K562 (cell line): ENCODE data around the gene SLC24A4. TPM values are rescaled to one million over a fixed set of nuclear protein-coding genes. Genes with fewer than 3 reads are reported as not detected.

Source experiments
- ATAC-seq: fragments of 200-7000 bp; cut with Tn5 transposase; 3 replicates; pipeline ENCODE4 v1.9.1; 2020; ENCODE audit warnings: moderate library complexity
- BruUV-seq: library from RNA; stranded (reverse); fragments of 400-500 nt; replicated peaks from 2 replicates; lab custom pipeline; 2021; lab: Mats Ljungman, UMichigan
- CTCF ChIA-PET: fragments of 300-600 bp; formaldehyde crosslinking; extraction: SDS; loops from one replicate; lab custom pipeline; 2021; ENCODE audit warnings: low intra/inter-chr PET ratio; lab: Yijun Ruan, JAX
- POLR2A ChIA-PET: fragments of 300-600, 350-650 bp; sonication (Branson Sonifier 250); formaldehyde crosslinking; extraction: SDS; loops from one replicate; lab custom pipeline; 2021; ENCODE audit warnings: antibody characterized with exemption, inconsistent platforms; lab: Yijun Ruan, JAX
- DNase-seq, 4 experiments: peaks; one replicate each; pipeline versions ENCODE4 v3.0.0 to v3.0.0-alpha.2; 2011 to 2018; ENCODE audit warnings: low spot score in 3 of 4, mixed read lengths in 3 of 4; ENCODE audit errors: extremely low read depth in 1 of 4
- FAIRE-seq: peaks from 2 replicates; lab custom pipeline; 2011; peaks lifted over from hg19 to GRCh38; lab: Jason Lieb, UNC
- H2AFZ ChIP-seq: 2 replicates; pipeline ENCODE4 v1.6.0; 2011; ENCODE audit warnings: low read depth, low read length, control low read depth, inconsistent platforms
- H3K27ac ChIP-seq: fragments of 200-600 bp; 3 replicates; pipeline ENCODE4 v1.8.0; 2011; ENCODE audit warnings: low read depth, mild to moderate bottlenecking, control low read depth, inconsistent platforms, low read length, moderate library complexity, mixed read lengths; ENCODE audit errors: extremely low read depth
- H3K27me3 ChIP-seq, 2 experiments: fragments of 300-600 bp in 1 of 2; 2 replicates in 1 of 2; 3 replicates in 1 of 2; pipeline versions ENCODE4 v1.6.0 to v1.8.0; 2011; ENCODE audit warnings: inconsistent platforms in 2 of 2, low read length in 2 of 2, mild to moderate bottlenecking in 1 of 2, mixed read lengths in 1 of 2, moderate library complexity in 1 of 2; ENCODE audit not compliant: control insufficient read depth in 2 of 2, insufficient read depth in 2 of 2
- H3K36me3 ChIP-seq: fragments of 300-600 bp; 3 replicates; pipeline ENCODE4 v1.8.0; 2011; ENCODE audit warnings: mild to moderate bottlenecking, low read length, inconsistent platforms; ENCODE audit not compliant: control insufficient read depth, insufficient read depth
- H3K4me1 ChIP-seq, 2 experiments: fragments of 200-600 bp in 1 of 2; replicated peaks in 1 of 2; 2 replicates in 1 of 2; 3 replicates in 1 of 2; pipeline versions ENCODE4 v1.5.1 to v1.8.0; 2011; ENCODE audit warnings: inconsistent platforms in 2 of 2, low read length in 2 of 2, mild to moderate bottlenecking in 1 of 2, mixed read lengths in 1 of 2, moderate library complexity in 1 of 2; ENCODE audit not compliant: control insufficient read depth in 2 of 2, insufficient read depth in 2 of 2
- H3K4me2 ChIP-seq: 2 replicates; pipeline ENCODE4 v1.6.1; 2011; ENCODE audit warnings: low read length, control low read depth, inconsistent platforms, mixed read lengths; ENCODE audit not compliant: insufficient read depth
- H3K4me3 ChIP-seq: fragments of 200-600 bp; sonication (generic), shearing (Covaris generic); 2 replicates; pipeline ENCODE4 v1.5.1; 2016; ENCODE audit warnings: control low read depth, inconsistent platforms
- H3K79me2 ChIP-seq: fragments of 200-600 bp; 3 replicates; pipeline ENCODE4 v1.8.0; 2011; ENCODE audit warnings: low read length, inconsistent platforms; ENCODE audit not compliant: control insufficient read depth, insufficient read depth
- H3K9ac ChIP-seq, 2 experiments: 2 replicates each; pipeline versions ENCODE4 v1.6.0 to v1.6.1; 2011; ENCODE audit warnings: low read depth in 2 of 2, low read length in 2 of 2, control low read depth in 1 of 2, inconsistent platforms in 1 of 2, mild to moderate bottlenecking in 1 of 2, mixed read lengths in 1 of 2; ENCODE audit not compliant: insufficient read depth in 1 of 2
- H3K9me1 ChIP-seq: one replicate; pipeline ENCODE4 v1.6.0; 2011; ENCODE audit warnings: inconsistent platforms, mild to moderate bottlenecking, low read length, moderate library complexity; ENCODE audit not compliant: control insufficient read depth, insufficient read depth
- H3K9me3 ChIP-seq: replicated peaks from 2 replicates; pipeline ENCODE4 v1.5.1; 2011; ENCODE audit warnings: low read depth, low read length, inconsistent platforms; ENCODE audit not compliant: control insufficient read depth, insufficient read depth
- H4K20me1 ChIP-seq: replicated peaks from 2 replicates; pipeline ENCODE4 v1.6.1; 2011; ENCODE audit warnings: low read length, inconsistent platforms, mixed read lengths; ENCODE audit not compliant: control insufficient read depth, insufficient read depth
- HSF4 ChIP-seq: fragments of 250-450 bp; sonication (Bioruptor Pico); IDR thresholded peaks from 2 replicates; pipeline ENCODE4 v2.1.2; 2022; ENCODE audit warnings: mild to moderate bottlenecking, moderate library complexity, borderline replicate concordance
- MEF2A ChIP-seq: IDR thresholded peaks from 2 replicates; pipeline ENCODE4 v1.6.1; 2011; ENCODE audit warnings: low read depth, mild to moderate bottlenecking, low read length, moderate library complexity; ENCODE audit not compliant: control insufficient read depth
- SIX5 ChIP-seq, 2 experiments: IDR thresholded peaks; 2 replicates each; pipeline ENCODE4 v1.6.1; 2011; ENCODE audit warnings: low read length in 2 of 2, borderline replicate concordance in 1 of 2, low read depth in 1 of 2, mild to moderate bottlenecking in 1 of 2, moderate library complexity in 1 of 2; ENCODE audit not compliant: insufficient read depth in 1 of 2
- ZBED1 ChIP-seq: IDR thresholded peaks from 2 replicates; pipeline ENCODE4 v1.6.1; 2014
- WGBS: fragments of 100-300 bp; shearing (Covaris generic); methylation state at CpG from one replicate; pipeline ENCODE4 v1.1.6; 2016; ENCODE audit warnings: low coverage, mixed read lengths; ENCODE audit not compliant: insufficient coverage; ENCODE audit errors: missing lambda C conversion rate; 5-methylcytosine and 5-hydroxymethylcytosine counted together
- in situ Hi-C: fragments of 300-500 bp; cut with MboI; formaldehyde crosslinking; loops from 4 replicates; pipeline ENCODE4 v1.15.0; 2018; ENCODE audit warnings: inconsistent platforms, mixed read lengths
- intact Hi-C: fragments of 100-400 bp; cut with micrococcal nuclease; formaldehyde crosslinking; loops from 2 replicates; pipeline ENCODE4 v1.14.2; 2022
- polyA plus RNA-seq, 8 experiments: library from polyadenylated mRNA; depleted of rRNA in 4 of 8; stranded (reverse) in 5 of 8; unstranded in 3 of 8; fragments of >200 nt; fragmentation: Nextera tagmentation in 2 of 8; fragmentation: Illumina TruSeq in 1 of 8; extraction: Ambion mirVana in 2 of 8; extraction: Trizol in 1 of 8; gene quantifications; 2 replicates each; pipeline versions ENCODE4 v1.2.1 to v1.2.3, GENCODE V29; 2011 to 2014; ENCODE audit warnings: inconsistent platforms in 1 of 8, missing spikeins in 1 of 8
- total RNA-seq, 7 experiments: library from RNA; depleted of rRNA in 6 of 7; stranded (reverse); fragments of >200 nt in 6 of 7; fragmentation: Illumina TruSeq in 2 of 7; extraction: Trizol in 2 of 7; gene quantifications; 2 replicates each; pipeline versions ENCODE4 v1.2.1 to v1.2.3, GENCODE V29; 2011 to 2021; ENCODE audit warnings: low replicate concordance in 1 of 7
- TF ChIP-seq, protein P1 (sequence below): fragments of 250-450 bp; sonication (Bioruptor Pico); IDR thresholded peaks from 2 replicates; pipeline ENCODE4 v1.5.0; 2020; ENCODE audit warnings: mild to moderate bottlenecking
- TF ChIP-seq, protein P2 (sequence below): sonication (generic); formaldehyde crosslinking; IDR thresholded peaks from 2 replicates; pipeline ENCODE4 v1.8.0; 2023; ENCODE audit warnings: mild to moderate bottlenecking, missing genetic modification reagents
- TF ChIP-seq, protein P3 (sequence below): sonication (generic); formaldehyde crosslinking; IDR thresholded peaks from 2 replicates; pipeline ENCODE4 v1.8.0; 2022; ENCODE audit warnings: mild to moderate bottlenecking, missing genetic modification reagents

Gene SLC24A4
- total and polyA plus RNA-seq, 9 of the 15 experiments (the other 6 are each of a cell fraction or from before 2014, with no cell fraction given) = not detected

DNA sequence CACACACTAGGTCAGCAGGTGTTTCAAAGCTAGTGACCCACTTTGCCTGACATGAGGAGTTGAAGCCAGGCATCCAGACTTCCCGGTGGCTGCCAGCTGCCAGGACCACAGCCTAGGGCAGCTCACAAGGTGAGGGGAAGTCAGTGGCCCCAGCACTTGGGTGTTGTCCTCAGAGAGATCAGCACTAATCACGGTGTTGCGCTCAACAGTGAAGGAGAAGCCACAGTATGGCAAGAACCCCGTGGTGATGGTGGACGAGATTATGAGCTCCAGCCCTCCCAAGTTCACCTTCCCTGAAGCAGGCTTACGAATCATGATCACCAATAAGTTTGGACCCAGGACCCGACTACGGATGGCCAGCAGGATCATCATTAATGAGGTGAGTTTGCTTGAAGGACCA is 130.7 kb downstream of the SLC24A4 start:
- H3K9me3 ChIP-seq = no peaks in the 10 kb centered on the region
- 0% methylated on average over 6 of the region's 8 CpGs for WGBS
- peaks cover 3 to 55% of the 10 kb centered on the region in 2 experiments; a peak in 3 of 5 replicates for H3K27me3 ChIP-seq
- FAIRE-seq = no peak
- DNase-seq = no peak
- no peaks in the 10 kb centered on the region for H3K4me1 ChIP-seq
- BruUV-seq = no TSS peak
- ChIA-PET POLR2A (no interaction called here), CTCF (no interaction called here)
- no peak overlapping the region for H3K4me2 ChIP-seq
- H3K79me2 ChIP-seq = no peaks in the 10 kb centered on the region
- H3K27ac ChIP-seq = no peak overlapping the region
- ATAC-seq = no peak
- no peaks in the 10 kb centered on the region for H4K20me1 ChIP-seq
- H3K36me3 ChIP-seq = no peaks in the 10 kb centered on the region
- H3K9me1 ChIP-seq = no peaks in the 10 kb centered on the region
- TF ChIP-seq MEF2A = no peak
- TF ChIP-seq, protein P1, sequence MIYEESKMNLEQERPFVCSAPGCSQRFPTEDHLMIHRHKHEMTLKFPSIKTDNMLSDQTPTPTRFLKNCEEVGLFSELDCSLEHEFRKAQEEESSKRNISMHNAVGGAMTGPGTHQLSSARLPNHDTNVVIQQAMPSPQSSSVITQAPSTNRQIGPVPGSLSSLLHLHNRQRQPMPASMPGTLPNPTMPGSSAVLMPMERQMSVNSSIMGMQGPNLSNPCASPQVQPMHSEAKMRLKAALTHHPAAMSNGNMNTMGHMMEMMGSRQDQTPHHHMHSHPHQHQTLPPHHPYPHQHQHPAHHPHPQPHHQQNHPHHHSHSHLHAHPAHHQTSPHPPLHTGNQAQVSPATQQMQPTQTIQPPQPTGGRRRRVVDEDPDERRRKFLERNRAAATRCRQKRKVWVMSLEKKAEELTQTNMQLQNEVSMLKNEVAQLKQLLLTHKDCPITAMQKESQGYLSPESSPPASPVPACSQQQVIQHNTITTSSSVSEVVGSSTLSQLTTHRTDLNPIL (CRISPR knock-in tag) = no peak
- TF ChIP-seq ZBED1 = no peak
- TF ChIP-seq, protein P2, sequence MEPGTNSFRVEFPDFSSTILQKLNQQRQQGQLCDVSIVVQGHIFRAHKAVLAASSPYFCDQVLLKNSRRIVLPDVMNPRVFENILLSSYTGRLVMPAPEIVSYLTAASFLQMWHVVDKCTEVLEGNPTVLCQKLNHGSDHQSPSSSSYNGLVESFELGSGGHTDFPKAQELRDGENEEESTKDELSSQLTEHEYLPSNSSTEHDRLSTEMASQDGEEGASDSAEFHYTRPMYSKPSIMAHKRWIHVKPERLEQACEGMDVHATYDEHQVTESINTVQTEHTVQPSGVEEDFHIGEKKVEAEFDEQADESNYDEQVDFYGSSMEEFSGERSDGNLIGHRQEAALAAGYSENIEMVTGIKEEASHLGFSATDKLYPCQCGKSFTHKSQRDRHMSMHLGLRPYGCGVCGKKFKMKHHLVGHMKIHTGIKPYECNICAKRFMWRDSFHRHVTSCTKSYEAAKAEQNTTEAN (CRISPR knock-in tag) = no peak
- TF ChIP-seq, protein P3, sequence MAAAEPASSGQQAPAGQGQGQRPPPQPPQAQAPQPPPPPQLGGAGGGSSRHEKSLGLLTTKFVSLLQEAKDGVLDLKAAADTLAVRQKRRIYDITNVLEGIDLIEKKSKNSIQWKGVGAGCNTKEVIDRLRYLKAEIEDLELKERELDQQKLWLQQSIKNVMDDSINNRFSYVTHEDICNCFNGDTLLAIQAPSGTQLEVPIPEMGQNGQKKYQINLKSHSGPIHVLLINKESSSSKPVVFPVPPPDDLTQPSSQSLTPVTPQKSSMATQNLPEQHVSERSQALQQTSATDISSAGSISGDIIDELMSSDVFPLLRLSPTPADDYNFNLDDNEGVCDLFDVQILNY (CRISPR knock-in tag) = no peak
- TF ChIP-seq SIX5 (IDR thresholded peaks at IDR 0.05; ENCODE audit: borderline replicate concordance in 1 of 2, insufficient read depth in 1 of 2, low read depth in 1 of 2, low read length in 2 of 2) = no peak
- no peak for TF ChIP-seq HSF4 (CRISPR knock-in tag)
- H3K9ac ChIP-seq = no peak overlapping the region
- no peak overlapping the region for H3K4me3 ChIP-seq
- no peak overlapping the region for H2AFZ ChIP-seq
- in situ Hi-C loops = no loop called here
- intact Hi-C loops = no loop called here
